CD4-positive, CD25-positive, alpha-beta regulatory T cell (primary cell): ENCODE data around the gene OMP. TPM values are rescaled to one million over a fixed set of nuclear protein-coding genes. Genes with fewer than 3 reads are reported as not detected.
"Not testable (repeated sequence)": the region's sequence is repeated elsewhere in the genome, so short reads cannot be mapped to it uniquely, and the experiment has no call there.

Source experiments
- ATAC-seq, 2 donors: fragments of 150-1000 bp; cut with Tn5 transposase; one replicate each; pipeline ENCODE4 v1.10.0; 2021; ENCODE audit warnings: low read depth in 2 of 2, moderate number of reproducible peaks in 2 of 2, moderate library complexity in 1 of 2
- DNase-seq, 3 donors: peaks; one replicate each; pipeline versions ENCODE4 v3.0.0 to v3.0.0-alpha.2; 2012 to 2022; ENCODE audit warnings: mixed read lengths in 1 of 3
- H3K27ac ChIP-seq: one replicate; pipeline ENCODE4 v1.7.0; 2013; ENCODE audit warnings: mild to moderate bottlenecking, low read length; ENCODE audit not compliant: insufficient read depth, poor library complexity, severe bottlenecking
- H3K27me3 ChIP-seq: one replicate; pipeline ENCODE4 v1.7.0; 2013; ENCODE audit warnings: low read length; ENCODE audit not compliant: control insufficient read depth, insufficient read depth
- H3K36me3 ChIP-seq: one replicate; pipeline ENCODE4 v1.7.0; 2013; ENCODE audit warnings: mild to moderate bottlenecking, low read length, moderate library complexity; ENCODE audit not compliant: control insufficient read depth, insufficient read depth
- H3K4me1 ChIP-seq: 2 replicates; pipeline ENCODE4 v1.7.0; 2013; ENCODE audit warnings: mild to moderate bottlenecking, low read length; ENCODE audit not compliant: insufficient read depth, control insufficient read depth, poor library complexity, severe bottlenecking
- H3K4me3 ChIP-seq: one replicate; pipeline ENCODE4 v1.7.0; 2013; ENCODE audit warnings: low read depth, mild to moderate bottlenecking, low read length, moderate library complexity
- H3K9me3 ChIP-seq, 2 experiments: 1 replicate in 1 of 2; 2 replicates in 1 of 2; pipeline ENCODE4 v1.7.0; 2013; ENCODE audit warnings: low read length in 2 of 2, mild to moderate bottlenecking in 1 of 2, moderate library complexity in 1 of 2; ENCODE audit not compliant: control insufficient read depth in 2 of 2
- H3K27ac Mint-ChIP-seq, 3 donors: one replicate each; pipeline ENCODE4 v1.8.0; 2020 to 2022; ENCODE audit warnings: mild to moderate bottlenecking in 3 of 3, mixed read lengths in 3 of 3, moderate library complexity in 2 of 3
- H3K27me3 Mint-ChIP-seq: one replicate; pipeline ENCODE4 v1.8.0; 2022; ENCODE audit warnings: mild to moderate bottlenecking, mixed read lengths
- H3K36me3 Mint-ChIP-seq: one replicate; pipeline ENCODE4 v1.8.0; 2020; ENCODE audit warnings: mixed read lengths
- H3K4me1 Mint-ChIP-seq, 4 donors: one replicate each; pipeline ENCODE4 v1.8.0; 2020 to 2022; ENCODE audit warnings: mixed read lengths in 4 of 4, mild to moderate bottlenecking in 1 of 4
- H3K4me3 Mint-ChIP-seq, 4 donors: one replicate each; pipeline ENCODE4 v1.8.0; 2020 to 2022; ENCODE audit warnings: mild to moderate bottlenecking in 4 of 4, mixed read lengths in 4 of 4, moderate library complexity in 3 of 4
- H3K9me3 Mint-ChIP-seq, 7 donors: one replicate each; pipeline ENCODE4 v1.8.0; 2020 to 2022; ENCODE audit warnings: mixed read lengths in 7 of 7, mild to moderate bottlenecking in 3 of 7, moderate library complexity in 2 of 7
- polyA plus RNA-seq, 4 donors: library from polyadenylated mRNA; unstranded; fragments of 300-500 nt; fragmentation: Illumina TruSeq; gene quantifications; one replicate each; pipeline ENCODE4 v1.2.3, GENCODE V29; 2021
- total RNA-seq: library from RNA; stranded (reverse); gene quantifications from one replicate; pipeline ENCODE4 v1.2.3, GENCODE V29; 2022

OMP gene
- total and polyA plus RNA-seq, 5 donors from 2014 or later: not detected

DNA sequence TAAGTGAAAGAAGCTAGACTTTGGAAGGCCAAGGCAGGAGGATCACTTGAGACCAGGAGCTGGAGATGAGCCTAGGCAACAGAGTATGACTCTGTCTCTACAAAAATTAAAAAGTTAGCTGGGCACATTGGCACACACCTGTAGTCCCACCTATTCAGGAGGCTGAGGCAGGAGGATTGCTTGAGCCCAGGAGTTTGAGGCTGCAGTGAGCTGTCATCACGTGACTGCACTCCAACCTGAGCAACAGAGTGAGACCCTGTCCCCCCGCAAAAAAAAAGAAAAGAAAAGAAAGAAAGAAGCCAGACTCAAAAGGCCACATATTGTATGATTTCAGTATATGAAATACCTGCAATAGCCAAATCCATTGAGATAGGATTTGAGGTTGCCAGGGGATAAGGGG lies 43.7 kb upstream of the OMP start:
- no peak overlapping the region for H3K27ac ChIP-seq
- DNase-seq (no peak), ATAC-seq (no peak)
- H3K27me3 Mint-ChIP-seq: peaks cover 6% of the 10 kb centered on the region
- no peaks in the 10 kb centered on the region for H3K36me3 ChIP-seq
- H3K4me3 Mint-ChIP-seq: no peak overlapping the region
- H3K9me3 Mint-ChIP-seq: peaks cover 0 to 16% (median 0%) of the 10 kb centered on the region in 7 donors
- H3K4me3 ChIP-seq: no peak overlapping the region
- no peaks in the 10 kb centered on the region for H3K27me3 ChIP-seq
- peaks cover 0 to 14% of the 10 kb centered on the region in 2 experiments for H3K9me3 ChIP-seq
- no peaks in the 10 kb centered on the region for H3K36me3 Mint-ChIP-seq
- no peaks in the 10 kb centered on the region for H3K4me1 ChIP-seq
- H3K4me1 Mint-ChIP-seq: no peaks in the 10 kb centered on the region
- no peak overlapping the region for H3K27ac Mint-ChIP-seq

DNA sequence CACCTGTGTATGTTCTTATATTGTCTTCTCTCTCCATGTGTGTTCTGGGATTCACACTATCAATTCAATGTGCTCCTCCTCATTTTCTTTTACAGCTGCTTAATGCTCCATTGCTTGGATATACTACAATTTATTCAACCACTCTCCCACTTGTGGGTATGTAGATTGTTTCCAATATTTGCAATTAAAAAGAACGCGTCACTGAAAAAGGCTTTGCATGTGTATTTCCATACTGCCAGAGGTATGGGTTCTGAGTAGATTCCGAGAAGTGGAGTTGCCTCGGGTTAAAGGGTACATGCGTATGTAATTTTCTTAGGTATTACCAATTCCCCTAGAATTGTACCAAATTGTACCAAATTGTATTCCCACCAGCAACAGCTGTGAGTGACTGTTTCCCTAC lies 42.8 kb upstream of the OMP start:
- no peaks in the 10 kb centered on the region for H3K27me3 ChIP-seq
- H3K9me3 Mint-ChIP-seq: peaks cover 0 to 16% (median 0%) of the 10 kb centered on the region in 7 donors
- no peaks in the 10 kb centered on the region for H3K4me1 ChIP-seq
- H3K36me3 Mint-ChIP-seq: no peaks in the 10 kb centered on the region
- DNase-seq: no peak
- no peaks in the 10 kb centered on the region for H3K36me3 ChIP-seq
- H3K27me3 Mint-ChIP-seq: peaks cover 6% of the 10 kb centered on the region
- H3K4me1 Mint-ChIP-seq: no peaks in the 10 kb centered on the region
- no peak overlapping the region for H3K4me3 ChIP-seq
- H3K27ac Mint-ChIP-seq: no peak overlapping the region
- H3K4me3 Mint-ChIP-seq: no peak overlapping the region
- H3K27ac ChIP-seq: no peak overlapping the region
- no peak for ATAC-seq
- H3K9me3 ChIP-seq: peaks cover 0 to 14% of the 10 kb centered on the region in 2 experiments

DNA sequence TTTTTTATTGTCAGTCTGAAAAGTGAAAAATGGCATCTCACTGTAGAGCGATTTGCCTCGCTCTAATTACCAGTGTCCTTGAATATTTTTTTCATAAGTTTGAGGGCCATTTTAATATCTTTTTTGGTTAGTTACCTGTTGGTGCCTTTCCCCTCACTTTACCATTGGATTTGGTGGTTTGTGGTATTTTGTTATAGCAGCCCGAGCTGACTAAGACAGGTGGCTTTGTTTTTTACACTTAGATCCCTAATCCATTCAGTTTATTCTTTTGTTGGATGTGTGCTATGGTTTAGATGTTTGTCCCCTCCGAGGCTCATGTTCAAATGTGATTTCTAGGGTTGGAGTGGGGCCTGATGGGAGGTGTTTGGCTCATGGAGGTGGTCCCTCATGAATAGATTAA lies 42.4 kb upstream of the OMP start:
- Histone ChIP-seq H3K36me3 (no peaks in the 10 kb centered on the region), H3K27ac (no peak overlapping the region), H3K4me3 (no peak overlapping the region), H3K9me3 (peaks cover 0 to 14% of the 10 kb centered on the region in 2 experiments), H3K27me3 (no peaks in the 10 kb centered on the region), H3K4me1 (no peaks in the 10 kb centered on the region)
- Mint-ChIP-seq H3K27me3 (peaks cover 6% of the 10 kb centered on the region), H3K4me3 (no peak overlapping the region), H3K27ac (peak overlapping the region in 1 of 3 donors; percentile 52), H3K9me3 (peaks cover 0 to 12% (median 0%) of the 10 kb centered on the region in 7 donors), H3K36me3 (no peaks in the 10 kb centered on the region), H3K4me1 (no peaks in the 10 kb centered on the region)
- DNase-seq (no peak), ATAC-seq (no peak)

DNA sequence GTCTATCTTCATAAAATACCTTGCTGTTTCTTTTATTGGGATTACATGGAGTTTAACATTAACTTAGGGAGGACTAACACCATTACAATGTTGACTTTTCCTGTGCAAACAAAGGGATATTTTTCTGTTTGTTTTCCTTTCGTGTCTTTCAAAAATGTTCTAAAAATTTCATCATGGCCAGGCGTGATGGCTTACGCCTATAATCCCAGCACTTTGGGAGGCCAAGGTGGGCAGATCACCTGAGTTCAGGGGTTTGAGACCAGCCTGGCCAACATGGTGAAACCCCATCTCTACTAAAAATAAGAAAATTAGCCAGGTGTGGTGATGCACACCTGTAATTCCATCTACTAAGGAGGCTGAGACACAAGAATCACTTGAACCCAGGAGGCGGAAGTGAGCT lies 41.4 kb upstream of the OMP start:
- not testable (repeated sequence) for DNase-seq, H3K9me3 Mint-ChIP-seq, H3K36me3 Mint-ChIP-seq, H3K27me3 ChIP-seq, H3K27me3 Mint-ChIP-seq, H3K36me3 ChIP-seq, H3K4me3 ChIP-seq, H3K27ac ChIP-seq, ATAC-seq, H3K4me1 ChIP-seq, H3K4me3 Mint-ChIP-seq, H3K4me1 Mint-ChIP-seq, H3K27ac Mint-ChIP-seq, H3K9me3 ChIP-seq

DNA sequence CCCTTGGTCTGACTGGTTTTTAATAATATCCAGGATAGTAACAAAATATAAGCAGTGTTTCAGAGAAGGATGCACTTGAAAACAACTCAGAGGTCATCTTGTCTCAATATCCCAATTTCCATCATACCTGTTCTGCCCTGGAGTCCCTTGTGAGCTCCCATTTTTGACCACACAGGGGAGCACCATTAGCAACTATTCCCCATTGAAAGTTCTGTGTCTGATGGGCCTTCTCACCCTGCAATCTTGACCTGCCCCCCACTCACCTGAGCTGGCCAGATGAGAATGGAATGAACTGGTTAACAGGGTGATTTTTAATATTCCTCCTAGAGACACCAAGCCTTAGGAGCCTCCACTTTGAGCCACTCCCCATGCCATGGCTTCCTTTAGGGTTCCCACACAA lies 39.7 kb upstream of the OMP start:
- H3K9me3 ChIP-seq: no peaks in the 10 kb centered on the region
- no peaks in the 10 kb centered on the region for H3K36me3 ChIP-seq
- Mint-ChIP-seq H3K9me3 (peaks cover 0 to 3% (median 0%) of the 10 kb centered on the region in 7 donors), H3K36me3 (no peaks in the 10 kb centered on the region), H3K4me1 (peaks cover 0 to 10% (median 4%) of the 10 kb centered on the region in 4 donors), H3K4me3 (peak overlapping the region in 1 of 4 donors; percentile 78), H3K27me3 (peaks cover 6% of the 10 kb centered on the region), H3K27ac (no peak overlapping the region)
- ATAC-seq: no peak
- DNase-seq: no peak
- H3K27ac ChIP-seq: no peak overlapping the region
- H3K4me3 ChIP-seq: no peak overlapping the region
- H3K4me1 ChIP-seq: peaks cover 17% of the 10 kb centered on the region
- no peaks in the 10 kb centered on the region for H3K27me3 ChIP-seq

DNA sequence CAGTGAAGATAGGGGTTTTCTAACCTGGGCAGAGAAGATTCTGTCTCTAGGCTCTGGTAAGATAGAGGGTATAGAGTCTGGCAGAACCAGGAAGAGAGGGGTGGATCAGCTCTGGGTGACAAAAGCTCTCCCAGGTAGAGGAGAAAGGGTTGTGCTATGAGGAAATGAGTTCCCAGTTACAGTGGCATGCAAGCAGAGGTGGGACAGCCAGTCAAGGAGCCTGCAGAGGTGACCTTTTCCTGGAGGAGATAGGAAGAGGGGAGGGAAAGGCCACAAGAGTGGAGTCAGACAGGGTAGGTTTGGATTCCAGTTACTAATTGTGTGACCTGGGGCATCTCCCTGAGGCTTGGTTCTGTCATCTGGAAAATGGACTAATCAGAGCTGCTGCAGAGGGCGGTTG lies 39.2 kb upstream of the OMP start:
- Histone ChIP-seq H3K27me3 (no peaks in the 10 kb centered on the region), H3K27ac (no peak overlapping the region), H3K36me3 (no peaks in the 10 kb centered on the region), H3K4me1 (peaks cover 17% of the 10 kb centered on the region), H3K4me3 (no peak overlapping the region), H3K9me3 (no peaks in the 10 kb centered on the region)
- H3K27me3 Mint-ChIP-seq: peaks cover 6% of the 10 kb centered on the region
- peaks cover 0 to 11% (median 4%) of the 10 kb centered on the region in 4 donors for H3K4me1 Mint-ChIP-seq
- H3K36me3 Mint-ChIP-seq: no peaks in the 10 kb centered on the region
- no peak for ATAC-seq
- H3K9me3 Mint-ChIP-seq: peaks cover 0 to 3% (median 0%) of the 10 kb centered on the region in 7 donors
- DNase-seq: no peak
- H3K27ac Mint-ChIP-seq: no peak overlapping the region
- H3K4me3 Mint-ChIP-seq: peak overlapping the region in 2 of 4 donors; percentile 48 to 78

DNA sequence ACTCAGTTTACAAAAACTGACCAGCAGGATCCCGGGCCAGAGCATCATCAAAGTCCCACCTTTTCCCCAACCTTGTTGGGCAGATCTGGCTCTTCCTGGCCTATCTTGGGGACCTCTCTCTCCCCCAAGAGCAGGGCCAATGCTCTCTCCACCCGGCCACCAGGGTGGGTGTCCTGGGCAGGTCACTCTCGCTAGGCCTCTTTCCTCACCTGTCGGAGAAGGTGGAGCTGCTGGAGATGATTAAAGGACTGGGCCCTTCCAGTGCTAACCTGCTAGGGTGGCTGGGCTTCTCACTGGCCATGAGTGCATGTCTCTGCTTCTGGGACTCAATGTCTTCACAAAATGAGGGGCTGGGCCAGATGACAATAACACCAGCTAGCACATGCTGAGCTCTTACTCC lies 38.8 kb upstream of the OMP start:
- Histone ChIP-seq H3K4me3 (no peak overlapping the region), H3K27ac (no peak overlapping the region), H3K27me3 (no peaks in the 10 kb centered on the region), H3K9me3 (no peaks in the 10 kb centered on the region), H3K4me1 (peaks cover 17% of the 10 kb centered on the region), H3K36me3 (no peaks in the 10 kb centered on the region)
- no peak for ATAC-seq
- H3K36me3 Mint-ChIP-seq: no peaks in the 10 kb centered on the region
- H3K27me3 Mint-ChIP-seq: peaks cover 6% of the 10 kb centered on the region
- H3K4me3 Mint-ChIP-seq: peak overlapping the region in 1 of 4 donors; percentile 90
- peaks cover 0 to 3% (median 0%) of the 10 kb centered on the region in 7 donors for H3K9me3 Mint-ChIP-seq
- peaks cover 0 to 12% (median 4%) of the 10 kb centered on the region in 4 donors for H3K4me1 Mint-ChIP-seq
- DNase-seq: no peak
- peak overlapping the region in 1 of 3 donors; percentile 11 for H3K27ac Mint-ChIP-seq

DNA sequence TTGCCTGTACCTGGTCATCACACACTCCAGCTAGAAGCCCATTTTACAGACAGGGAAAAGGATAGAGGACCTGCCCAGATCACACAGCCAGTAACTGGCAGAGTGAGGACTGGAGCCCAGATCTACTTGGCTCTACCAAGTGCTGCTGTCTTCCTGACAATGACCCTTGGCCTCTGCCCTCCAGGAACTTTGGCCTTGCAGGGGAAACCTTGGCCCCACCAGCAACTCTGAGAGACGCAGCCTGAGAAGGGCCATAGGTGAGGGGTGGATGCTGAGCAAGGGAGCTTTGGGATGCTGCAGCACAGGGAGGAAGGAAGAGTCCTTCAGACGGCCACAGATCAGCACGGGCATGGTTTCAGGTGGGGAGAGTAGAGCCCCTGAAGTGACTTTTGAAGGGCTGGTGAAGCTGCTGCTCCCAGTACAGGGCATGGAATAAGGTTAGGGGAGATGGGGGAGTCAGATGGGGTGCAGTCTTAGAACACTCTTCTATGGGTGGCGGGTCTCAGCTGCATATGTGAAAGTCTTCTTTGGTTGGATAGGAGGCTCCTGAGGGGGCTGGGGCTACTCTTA lies 37.9 kb upstream of the OMP start:
- Mint-ChIP-seq H3K36me3 (no peaks in the 10 kb centered on the region), H3K27me3 (peaks cover 6% of the 10 kb centered on the region), H3K9me3 (peaks cover 0 to 3% (median 0%) of the 10 kb centered on the region in 7 donors), H3K4me3 (peak overlapping the region; percentile 65 to 92 (median 84)), H3K27ac (no peak overlapping the region), H3K4me1 (peaks cover 0 to 12% (median 4%) of the 10 kb centered on the region in 4 donors)
- Histone ChIP-seq H3K4me3 (no peak overlapping the region), H3K27ac (no peak overlapping the region), H3K9me3 (no peaks in the 10 kb centered on the region), H3K27me3 (no peaks in the 10 kb centered on the region), H3K36me3 (no peaks in the 10 kb centered on the region), H3K4me1 (peaks cover 17% of the 10 kb centered on the region)
- no peak for ATAC-seq
- DNase-seq: no peak
